HEK293 (cell line): Measurements from ENCODE around the gene HP.

Source experiments
- KLF1 ChIP-seq: fragments of 450-650 bp; formaldehyde crosslinking; IDR thresholded peaks from 2 replicates; pipeline ENCODE4 v1.5.1; 2016; ENCODE audit warnings: missing biosample characterization, missing genetic modification characterization
- ZNF624 ChIP-seq: fragments of 450-650 bp; formaldehyde crosslinking; IDR thresholded peaks from 2 replicates; pipeline ENCODE4 v1.5.1; 2017; ENCODE audit warnings: missing biosample characterization, missing genetic modification characterization

GRCh38 chr16:72014675-72015074, 39.6 kb upstream of the HP start:
- no peak for TF ChIP-seq KLF1
- TF ChIP-seq ZNF624 = no peak
